Activated naive CD4-positive, alpha-beta T cell treated with anti-CD3 and anti-CD28 coated beads, Interleukin-2, amount 10 ng/mL, durations not matched to agents 7 days and 5 days (primary cell): ENCODE measurements around the gene LRRC39.

Experiments used
- CTCF ChIA-PET: fragments of 350-600 bp; sonication (Branson Sonifier 250); formaldehyde crosslinking; loops from one replicate; lab custom pipeline; 2021; ENCODE audit warnings: antibody characterized with exemption; lab: Charles Lee
- DNase-seq: peaks from one replicate; pipeline ENCODE4 v3.0.0-alpha.2; 2020
- H3K27ac Mint-ChIP-seq: one replicate; pipeline ENCODE4 v1.8.0; 2021; ENCODE audit warnings: mild to moderate bottlenecking, moderate library complexity, mixed read lengths
- H3K27me3 Mint-ChIP-seq: one replicate; pipeline ENCODE4 v1.8.0; 2021; ENCODE audit warnings: mild to moderate bottlenecking, mixed read lengths
- H3K36me3 Mint-ChIP-seq: one replicate; pipeline ENCODE4 v1.8.0; 2021; ENCODE audit warnings: mixed read lengths
- H3K4me1 Mint-ChIP-seq: one replicate; pipeline ENCODE4 v1.8.0; 2021; ENCODE audit warnings: mixed read lengths
- H3K4me3 Mint-ChIP-seq: one replicate; pipeline ENCODE4 v1.8.0; 2021; ENCODE audit warnings: mild to moderate bottlenecking, moderate library complexity, mixed read lengths
- H3K9me3 Mint-ChIP-seq: one replicate; pipeline ENCODE4 v1.8.0; 2021; ENCODE audit warnings: mixed read lengths

Gene LRRC39

GRCh38 chr1:100183370-100183769, 5.3 kb upstream of the LRRC39 start:
- Mint-ChIP-seq H3K27ac (no peak overlapping the region), H3K9me3 (no peaks in the 10 kb centered on the region), H3K4me1 (no peaks in the 10 kb centered on the region), H3K27me3 (no peaks in the 10 kb centered on the region), H3K4me3 (no peak overlapping the region), H3K36me3 (no peaks in the 10 kb centered on the region)
- CTCF ChIA-PET = interaction anchor here (0.9 to 1.2 kb wide), 2 partner anchors 8 to 21 kb away, joined by 3 to 4 read pairs; no protein-coding TSS in a partner anchor
- no peak for DNase-seq

GRCh38 chr1:100177295-100178041, 588 bp downstream of the LRRC39 start:
- CTCF ChIA-PET = no interaction called here
- H3K36me3 Mint-ChIP-seq = no peaks in the 10 kb centered on the region
- no peaks in the 10 kb centered on the region for H3K4me1 Mint-ChIP-seq
- no peaks in the 10 kb centered on the region for H3K9me3 Mint-ChIP-seq
- H3K27ac Mint-ChIP-seq = no peak overlapping the region
- DNase-seq = no peak
- no peaks in the 10 kb centered on the region for H3K27me3 Mint-ChIP-seq
- no peak overlapping the region for H3K4me3 Mint-ChIP-seq

- Mint-ChIP-seq H3K9me3 (no peaks in the 10 kb centered on the region), H3K4me3 (no peak overlapping the region), H3K36me3 (no peaks in the 10 kb centered on the region), H3K27ac (no peak overlapping the region), H3K27me3 (peaks cover 7% of the 10 kb centered on the region), H3K4me1 (no peaks in the 10 kb centered on the region)
- CTCF ChIA-PET = no interaction called here
- no peak for DNase-seq
Measured at GRCh38 chr1:100168051-100168450, 10.0 kb downstream of the LRRC39 start.

- DNase-seq = no peak
- Mint-ChIP-seq H3K27ac (no peak overlapping the region), H3K4me3 (no peak overlapping the region), H3K36me3 (no peaks in the 10 kb centered on the region), H3K27me3 (peaks cover 4% of the 10 kb centered on the region), H3K4me1 (no peaks in the 10 kb centered on the region), H3K9me3 (no peaks in the 10 kb centered on the region)
- CTCF ChIA-PET = no interaction called here
Measured at GRCh38 chr1:100164702-100165101, 13.4 kb downstream of the LRRC39 start.

GRCh38 chr1:100164216-100164615, 13.8 kb downstream of the LRRC39 start:
- no peaks in the 10 kb centered on the region for H3K9me3 Mint-ChIP-seq

GRCh38 chr1:100162881-100163280, 15.2 kb downstream of the LRRC39 start:
- no peaks in the 10 kb centered on the region for H3K4me1 Mint-ChIP-seq
- CTCF ChIA-PET = interaction anchor here (0.7 kb wide), 1 partner anchor 20 kb away, joined by 3 read pairs; no protein-coding TSS in a partner anchor

More at GRCh38 chr1:100164216-100164615, 13.8 kb downstream of the LRRC39 start:
- Mint-ChIP-seq H3K36me3 (no peaks in the 10 kb centered on the region), H3K27ac (no peak overlapping the region), H3K4me3 (no peak overlapping the region), H3K4me1 (no peaks in the 10 kb centered on the region), H3K27me3 (peaks cover 4% of the 10 kb centered on the region)
- CTCF ChIA-PET = interaction anchor here (0.8 kb wide), 1 partner anchor 124 kb away, joined by 3 read pairs; no protein-coding TSS in a partner anchor
- no peak for DNase-seq

GRCh38 chr1:100152271-100152670, 25.8 kb downstream of the LRRC39 start:
- CTCF ChIA-PET = no interaction called here
- Mint-ChIP-seq H3K36me3 (peaks cover 8% of the 10 kb centered on the region), H3K4me1 (peaks cover 6% of the 10 kb centered on the region), H3K4me3 (no peak overlapping the region), H3K9me3 (no peaks in the 10 kb centered on the region), H3K27ac (no peak overlapping the region), H3K27me3 (no peaks in the 10 kb centered on the region)
- DNase-seq = no peak

More at GRCh38 chr1:100162881-100163280, 15.2 kb downstream of the LRRC39 start:
- Mint-ChIP-seq H3K36me3 (no peaks in the 10 kb centered on the region), H3K27me3 (peaks cover 4% of the 10 kb centered on the region), H3K27ac (no peak overlapping the region), H3K4me3 (no peak overlapping the region), H3K9me3 (no peaks in the 10 kb centered on the region)
- no peak for DNase-seq

GRCh38 chr1:100151679-100152078, 26.4 kb downstream of the LRRC39 start:
- DNase-seq = no peak
- no peaks in the 10 kb centered on the region for H3K9me3 Mint-ChIP-seq
- CTCF ChIA-PET = no interaction called here
- no peak overlapping the region for H3K4me3 Mint-ChIP-seq
- peaks cover 6% of the 10 kb centered on the region for H3K4me1 Mint-ChIP-seq
- peaks cover 8% of the 10 kb centered on the region for H3K36me3 Mint-ChIP-seq
- H3K27me3 Mint-ChIP-seq = no peaks in the 10 kb centered on the region
- no peak overlapping the region for H3K27ac Mint-ChIP-seq

GRCh38 chr1:100147875-100148274, 30.2 kb downstream of the LRRC39 start:
- Mint-ChIP-seq H3K4me1 (peaks cover 6% of the 10 kb centered on the region), H3K9me3 (no peaks in the 10 kb centered on the region), H3K4me3 (no peak overlapping the region), H3K27me3 (no peaks in the 10 kb centered on the region), H3K27ac (no peak overlapping the region), H3K36me3 (peaks cover 28% of the 10 kb centered on the region)
- CTCF ChIA-PET = no interaction called here
- DNase-seq = no peak

GRCh38 chr1:100146958-100147357, 31.1 kb downstream of the LRRC39 start:
- no peaks in the 10 kb centered on the region for H3K9me3 Mint-ChIP-seq
- peaks cover under 1% of the 10 kb centered on the region for H3K4me1 Mint-ChIP-seq
- peaks cover 35% of the 10 kb centered on the region for H3K36me3 Mint-ChIP-seq
- no peaks in the 10 kb centered on the region for H3K27me3 Mint-ChIP-seq
- H3K4me3 Mint-ChIP-seq = no peak overlapping the region
- no peak for DNase-seq
- H3K27ac Mint-ChIP-seq = no peak overlapping the region
- CTCF ChIA-PET = no interaction called here

- H3K4me1 Mint-ChIP-seq = no peaks in the 10 kb centered on the region
- H3K4me3 Mint-ChIP-seq = no peak overlapping the region
- no peaks in the 10 kb centered on the region for H3K9me3 Mint-ChIP-seq
- CTCF ChIA-PET = interaction anchor here (0.6 to 0.7 kb wide), 2 partner anchors 11 to 150 kb away, joined by 3 to 6 read pairs; no protein-coding TSS in a partner anchor
- no peaks in the 10 kb centered on the region for H3K27me3 Mint-ChIP-seq
- peaks cover 44% of the 10 kb centered on the region for H3K36me3 Mint-ChIP-seq
- no peak overlapping the region for H3K27ac Mint-ChIP-seq
- DNase-seq = no peak
Measured at GRCh38 chr1:100145116-100145515, 32.9 kb downstream of the LRRC39 start.

GRCh38 chr1:100142343-100142742, 35.7 kb downstream of the LRRC39 start:
- no peaks in the 10 kb centered on the region for H3K9me3 Mint-ChIP-seq
- CTCF ChIA-PET = no interaction called here
- no peak overlapping the region for H3K27ac Mint-ChIP-seq
- H3K4me3 Mint-ChIP-seq = no peak overlapping the region
- no peak for DNase-seq
- H3K4me1 Mint-ChIP-seq = no peaks in the 10 kb centered on the region
- H3K27me3 Mint-ChIP-seq = no peaks in the 10 kb centered on the region
- peaks cover 54% of the 10 kb centered on the region for H3K36me3 Mint-ChIP-seq

- Mint-ChIP-seq H3K27me3 (no peaks in the 10 kb centered on the region), H3K36me3 (peaks cover 53% of the 10 kb centered on the region), H3K4me3 (no peak overlapping the region), H3K27ac (no peak overlapping the region), H3K4me1 (no peaks in the 10 kb centered on the region), H3K9me3 (no peaks in the 10 kb centered on the region)
- DNase-seq = no peak
- CTCF ChIA-PET = no interaction called here
Measured at GRCh38 chr1:100141192-100141591, 36.9 kb downstream of the LRRC39 start.

- H3K27ac Mint-ChIP-seq = no peak overlapping the region
- no peaks in the 10 kb centered on the region for H3K27me3 Mint-ChIP-seq
- H3K4me1 Mint-ChIP-seq = peaks cover 27% of the 10 kb centered on the region
- DNase-seq = no peak
- no peaks in the 10 kb centered on the region for H3K9me3 Mint-ChIP-seq
- peaks cover 40% of the 10 kb centered on the region for H3K36me3 Mint-ChIP-seq
- H3K4me3 Mint-ChIP-seq = no peak overlapping the region
- CTCF ChIA-PET = interaction anchor here (1.0 kb wide), 1 partner anchor 112 kb away, joined by 3 read pairs; the partner anchor contains the start of gene DBT
Measured at GRCh38 chr1:100137602-100138001, 40.5 kb downstream of the LRRC39 start.

GRCh38 chr1:100134872-100135271, 43.2 kb downstream of the LRRC39 start:
- Mint-ChIP-seq H3K27ac (no peak overlapping the region), H3K4me1 (peaks cover 51% of the 10 kb centered on the region), H3K4me3 (peak overlapping the region; percentile 5)

More at GRCh38 chr1:100134872-100135271, 43.2 kb downstream of the LRRC39 start:
- DNase-seq = no peak
- Mint-ChIP-seq H3K36me3 (peaks cover 31% of the 10 kb centered on the region), H3K27me3 (no peaks in the 10 kb centered on the region), H3K9me3 (no peaks in the 10 kb centered on the region)
- CTCF ChIA-PET = no interaction called here
